Measurements from ENCODE around the gene CDC37L1. TPM values are rescaled to one million over a fixed set of nuclear protein-coding genes. Genes with fewer than 3 reads are reported as not detected.

Gene CDC37L1
- total RNA-seq, 2 experiments from 2014 or later, result 13.7 to 14.5 TPM

DNA sequence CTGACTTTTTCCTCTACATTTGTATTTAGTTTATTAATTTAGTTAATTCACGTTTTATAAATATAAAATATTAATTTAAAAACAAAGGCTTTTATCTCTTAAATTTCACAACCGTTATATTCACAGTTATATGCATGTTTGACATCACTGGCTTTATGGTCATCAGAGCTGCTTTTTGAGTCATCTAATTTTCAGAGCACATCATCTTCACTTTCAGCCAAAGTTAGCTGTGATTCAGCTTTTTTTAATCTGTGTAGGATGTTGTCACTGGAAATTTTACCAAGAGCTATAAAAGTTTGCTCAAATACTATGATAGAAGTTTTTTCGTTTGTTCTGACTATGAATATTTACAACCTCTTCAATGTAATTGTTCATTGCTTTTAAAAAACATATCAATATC lies 12.4 kb downstream of the CDC37L1 start:
- H3K27ac Mint-ChIP-seq, result no peak overlapping the region
- peaks cover 44% of the 10 kb centered on the region for H3K4me1 Mint-ChIP-seq (ENCODE audit: low read depth)
- DNase-seq, result no peak
- no peaks in the 10 kb centered on the region for H3K9me3 Mint-ChIP-seq
- H3K4me3 Mint-ChIP-seq, result no peak overlapping the region
- H3K36me3 Mint-ChIP-seq (ENCODE audit: low read depth), result peaks cover 16% of the 10 kb centered on the region
- CTCF ChIA-PET, result interaction anchor here (0.7 to 0.8 kb wide), 2 partner anchors 9 to 1984 kb away, joined by 3 read pairs; no protein-coding TSS in a partner anchor
- no peaks in the 10 kb centered on the region for H3K27me3 Mint-ChIP-seq (ENCODE audit: low read depth)
- intact Hi-C loops (cut with micrococcal nuclease), result no loop called here

GRCh38 chr9:4700091-4700490 lies 20.7 kb downstream of the CDC37L1 start:
- intact Hi-C loops (cut with micrococcal nuclease), result no loop called here
- Mint-ChIP-seq H3K27ac (no peak overlapping the region), H3K9me3 (no peaks in the 10 kb centered on the region), H3K4me3 (no peak overlapping the region), H3K4me1 (ENCODE audit: low read depth) (peaks cover 29% of the 10 kb centered on the region), H3K27me3 (ENCODE audit: low read depth) (no peaks in the 10 kb centered on the region), H3K36me3 (ENCODE audit: low read depth) (peaks cover 26% of the 10 kb centered on the region)
- DNase-seq, result no peak
- CTCF ChIA-PET, result no interaction called here

GRCh38 chr9:4700932-4701331 lies 21.6 kb downstream of the CDC37L1 start:
- Mint-ChIP-seq H3K27me3 (ENCODE audit: low read depth) (no peaks in the 10 kb centered on the region), H3K4me3 (no peak overlapping the region), H3K36me3 (ENCODE audit: low read depth) (peaks cover 29% of the 10 kb centered on the region), H3K27ac (no peak overlapping the region), H3K9me3 (no peaks in the 10 kb centered on the region), H3K4me1 (ENCODE audit: low read depth) (peaks cover 24% of the 10 kb centered on the region)
- no peak for DNase-seq
- intact Hi-C loops (cut with micrococcal nuclease), result no loop called here
- CTCF ChIA-PET, result interaction anchor here (0.6 to 0.7 kb wide), 2 partner anchors 9 to 45 kb away, joined by 3 read pairs; no protein-coding TSS in a partner anchor

GRCh38 chr9:4701526-4701925 lies 22.2 kb downstream of the CDC37L1 start:
- Mint-ChIP-seq H3K27ac (no peak overlapping the region), H3K36me3 (ENCODE audit: low read depth) (peaks cover 32% of the 10 kb centered on the region)
- CTCF ChIA-PET, result interaction anchor here (0.6 to 1.0 kb wide), 5 partner anchors 9 to 447 kb away, joined by 3 read pairs; partner anchors contain the start of gene CDC37L1

GRCh38 chr9:4704129-4704528 lies 24.8 kb downstream of the CDC37L1 start:
- no peak for DNase-seq
- intact Hi-C loops (cut with micrococcal nuclease), result loop anchor here (2.0 kb wide), 1 partner anchor 37 kb away; the partner anchor contains the start of gene AK3
- no peak overlapping the region for H3K27ac Mint-ChIP-seq

More at GRCh38 chr9:4701526-4701925, 22.2 kb downstream of the CDC37L1 start:
- intact Hi-C loops (cut with micrococcal nuclease), result no loop called here
- H3K9me3 Mint-ChIP-seq, result no peaks in the 10 kb centered on the region
- no peak overlapping the region for H3K4me3 Mint-ChIP-seq
- peaks cover 20% of the 10 kb centered on the region for H3K4me1 Mint-ChIP-seq (ENCODE audit: low read depth)
- no peaks in the 10 kb centered on the region for H3K27me3 Mint-ChIP-seq (ENCODE audit: low read depth)
- DNase-seq, result no peak

DNA sequence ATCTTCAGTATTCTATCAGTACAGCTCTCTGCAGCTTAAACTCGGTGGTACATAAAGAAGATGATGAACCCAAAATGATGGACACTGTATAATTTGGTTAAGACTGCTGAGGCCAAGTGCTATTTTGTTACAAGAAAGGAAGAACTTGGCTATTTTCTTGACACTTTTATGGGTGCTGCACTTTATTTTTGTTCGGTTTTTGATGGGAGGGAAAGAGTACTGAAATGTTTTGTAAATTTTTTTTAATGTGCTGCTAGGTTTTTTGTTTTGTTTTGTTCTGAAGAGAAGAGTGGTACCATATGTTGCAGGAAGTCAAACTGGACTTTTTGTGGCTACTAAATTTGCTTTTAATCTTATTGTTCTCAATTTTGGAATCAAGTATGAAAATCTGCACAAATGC lies 26.7 kb downstream of the CDC37L1 start:
- H3K4me3 Mint-ChIP-seq, result no peak overlapping the region
- H3K27me3 Mint-ChIP-seq (ENCODE audit: low read depth), result no peaks in the 10 kb centered on the region
- CTCF ChIA-PET, result interaction anchor here (0.6 kb wide), 1 partner anchor 190 kb away, joined by 3 read pairs; no protein-coding TSS in a partner anchor
- H3K27ac Mint-ChIP-seq, result no peak overlapping the region
- peaks cover 37% of the 10 kb centered on the region for H3K36me3 Mint-ChIP-seq (ENCODE audit: low read depth)
- intact Hi-C loops (cut with micrococcal nuclease), result no loop called here
- H3K4me1 Mint-ChIP-seq (ENCODE audit: low read depth), result peaks cover 34% of the 10 kb centered on the region
- no peaks in the 10 kb centered on the region for H3K9me3 Mint-ChIP-seq
- no peak for DNase-seq

More at GRCh38 chr9:4704129-4704528, 24.8 kb downstream of the CDC37L1 start:
- CTCF ChIA-PET, result interaction anchor here (0.9 kb wide), 1 partner anchor 9 kb away, joined by 3 read pairs; no protein-coding TSS in a partner anchor
- no peaks in the 10 kb centered on the region for H3K9me3 Mint-ChIP-seq
- H3K4me1 Mint-ChIP-seq (ENCODE audit: low read depth), result peaks cover 30% of the 10 kb centered on the region
- no peak overlapping the region for H3K4me3 Mint-ChIP-seq
- peaks cover 33% of the 10 kb centered on the region for H3K36me3 Mint-ChIP-seq (ENCODE audit: low read depth)
- H3K27me3 Mint-ChIP-seq (ENCODE audit: low read depth), result no peaks in the 10 kb centered on the region

DNA sequence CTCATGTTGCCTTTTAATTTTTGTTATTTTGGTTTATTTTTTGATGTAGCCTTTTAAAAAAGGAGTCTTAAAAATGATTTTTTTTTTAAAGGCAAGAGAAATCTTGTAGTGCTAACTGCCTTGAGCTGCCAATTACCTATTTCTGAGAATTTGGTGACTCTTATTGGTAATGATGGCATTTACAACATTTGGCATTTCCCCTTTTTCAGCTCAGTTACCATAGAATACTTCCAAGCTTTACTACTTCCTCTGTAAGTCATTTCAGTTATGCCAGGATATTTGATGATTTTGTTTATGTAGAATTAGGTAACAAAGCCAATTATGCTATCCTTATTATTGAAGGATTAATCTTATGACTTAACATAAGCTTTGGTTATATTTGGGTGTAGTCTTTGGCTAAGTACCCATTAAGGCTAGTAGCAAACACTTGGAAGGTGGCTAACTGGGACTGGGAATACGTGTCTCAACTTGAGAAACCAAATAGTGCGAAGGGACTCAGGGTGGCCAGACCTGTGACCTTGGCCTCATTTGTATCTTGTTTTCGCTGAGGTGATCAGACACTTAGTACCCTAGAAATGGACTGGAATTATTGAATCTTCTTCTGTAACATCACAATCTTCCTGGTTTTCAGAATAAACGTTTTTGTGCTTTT lies 27.7 kb downstream of the CDC37L1 start:
- intact Hi-C loops (cut with micrococcal nuclease), result no loop called here
- DNase-seq, result no peak
- Mint-ChIP-seq H3K9me3 (no peaks in the 10 kb centered on the region), H3K36me3 (ENCODE audit: low read depth) (peaks cover 35% of the 10 kb centered on the region), H3K4me1 (ENCODE audit: low read depth) (peaks cover 25% of the 10 kb centered on the region), H3K4me3 (no peak overlapping the region), H3K27ac (no peak overlapping the region), H3K27me3 (ENCODE audit: low read depth) (no peaks in the 10 kb centered on the region)
- CTCF ChIA-PET, result interaction anchor here (0.7 to 0.8 kb wide), 2 partner anchors 33 to 881 kb away, joined by 3 read pairs; no protein-coding TSS in a partner anchor

- no peak overlapping the region for H3K4me3 Mint-ChIP-seq
- H3K27me3 Mint-ChIP-seq (ENCODE audit: low read depth), result no peaks in the 10 kb centered on the region
- H3K9me3 Mint-ChIP-seq, result peaks cover 4% of the 10 kb centered on the region
- intact Hi-C loops (cut with micrococcal nuclease), result no loop called here
- H3K4me1 Mint-ChIP-seq (ENCODE audit: low read depth), result peaks cover 18% of the 10 kb centered on the region
- H3K36me3 Mint-ChIP-seq (ENCODE audit: low read depth), result peaks cover 35% of the 10 kb centered on the region
- no peak overlapping the region for H3K27ac Mint-ChIP-seq
- DNase-seq, result no peak
- CTCF ChIA-PET, result interaction anchor here (0.9 kb wide), 1 partner anchor 69 kb away, joined by 3 read pairs; no protein-coding TSS in a partner anchor
Observed at GRCh38 chr9:4709380-4709779, 30.0 kb downstream of the CDC37L1 start.

- no peak for DNase-seq
- no peak overlapping the region for H3K4me3 Mint-ChIP-seq
- H3K9me3 Mint-ChIP-seq, result peaks cover 4% of the 10 kb centered on the region
- H3K4me1 Mint-ChIP-seq (ENCODE audit: low read depth), result peaks cover 7% of the 10 kb centered on the region
- H3K27ac Mint-ChIP-seq, result no peak overlapping the region
- intact Hi-C loops (cut with micrococcal nuclease), result no loop called here
- CTCF ChIA-PET, result interaction anchor here (0.6 to 1.0 kb wide), 2 partner anchors 15 to 61 kb away, joined by 3 to 4 read pairs; no protein-coding TSS in a partner anchor
- H3K36me3 Mint-ChIP-seq (ENCODE audit: low read depth), result peaks cover 39% of the 10 kb centered on the region
- no peaks in the 10 kb centered on the region for H3K27me3 Mint-ChIP-seq (ENCODE audit: low read depth)
Observed at GRCh38 chr9:4713849-4714248, 34.5 kb downstream of the CDC37L1 start.

DNA sequence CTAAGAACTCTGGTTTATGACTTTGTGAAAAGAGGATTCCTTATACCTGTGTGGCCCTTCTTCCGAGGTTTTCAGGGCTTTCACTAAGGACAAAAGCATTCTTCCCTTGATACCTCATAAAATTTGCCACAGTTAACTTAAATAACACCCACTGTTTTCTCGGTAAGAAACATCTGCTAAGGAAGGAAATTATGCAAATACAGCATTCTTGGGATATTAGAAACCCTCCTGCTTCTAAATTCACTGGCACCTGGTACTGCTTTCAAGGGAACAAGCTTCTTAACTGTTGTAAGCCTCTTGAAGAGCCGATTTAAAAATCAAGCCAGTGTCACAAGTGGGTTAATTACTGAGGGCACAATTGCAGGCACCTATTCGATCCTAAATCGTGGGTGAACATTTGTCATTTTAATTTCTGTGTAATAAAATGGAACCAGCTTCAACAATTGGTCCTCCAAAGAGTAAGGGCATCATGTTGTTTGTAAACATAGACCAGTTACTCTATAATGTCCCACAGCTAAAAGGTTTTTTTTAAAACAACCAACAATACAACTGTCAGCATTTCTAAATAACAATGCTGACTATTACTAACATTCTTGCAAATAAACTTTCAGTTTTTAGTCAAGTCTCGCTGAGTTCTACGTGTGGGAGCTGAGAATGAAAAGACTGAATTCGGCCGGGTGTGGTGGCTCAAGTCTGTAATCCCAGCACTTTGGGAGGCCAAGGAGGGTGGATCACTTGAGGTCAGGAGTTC lies 35.1 kb downstream of the CDC37L1 start:
- Mint-ChIP-seq H3K4me1 (ENCODE audit: low read depth) (peaks cover 2% of the 10 kb centered on the region), H3K36me3 (ENCODE audit: low read depth) (peaks cover 36% of the 10 kb centered on the region), H3K27me3 (ENCODE audit: low read depth) (no peaks in the 10 kb centered on the region), H3K9me3 (peaks cover 4% of the 10 kb centered on the region), H3K27ac (no peak overlapping the region), H3K4me3 (no peak overlapping the region)
- intact Hi-C loops (cut with micrococcal nuclease), result no loop called here
- CTCF ChIA-PET, result no interaction called here
- no peak for DNase-seq

DNA sequence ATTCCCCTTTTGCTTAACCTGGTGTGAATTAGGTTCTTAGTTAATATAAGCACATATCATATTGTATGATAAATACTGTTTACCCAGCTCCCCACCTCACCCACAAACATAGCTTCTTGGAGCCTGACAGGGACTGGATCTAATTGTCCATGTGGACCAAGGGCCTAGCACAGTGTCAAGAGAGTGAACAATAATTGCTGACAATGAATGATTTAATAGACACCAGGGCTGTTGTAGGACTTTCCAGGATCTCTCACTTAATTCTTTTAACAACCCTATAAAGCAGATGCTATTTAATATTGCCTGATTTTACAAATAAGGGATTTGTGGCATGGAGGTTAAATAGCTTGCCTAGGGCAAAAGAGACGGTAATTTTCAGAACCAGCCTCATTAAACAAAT lies 36.8 kb downstream of the CDC37L1 start:
- intact Hi-C loops (cut with micrococcal nuclease), result no loop called here
- Mint-ChIP-seq H3K36me3 (ENCODE audit: low read depth) (peaks cover 34% of the 10 kb centered on the region), H3K27ac (no peak overlapping the region), H3K27me3 (ENCODE audit: low read depth) (no peaks in the 10 kb centered on the region), H3K4me3 (no peak overlapping the region), H3K9me3 (peaks cover 4% of the 10 kb centered on the region), H3K4me1 (ENCODE audit: low read depth) (no peaks in the 10 kb centered on the region)
- CTCF ChIA-PET, result no interaction called here
- DNase-seq, result no peak

DNA sequence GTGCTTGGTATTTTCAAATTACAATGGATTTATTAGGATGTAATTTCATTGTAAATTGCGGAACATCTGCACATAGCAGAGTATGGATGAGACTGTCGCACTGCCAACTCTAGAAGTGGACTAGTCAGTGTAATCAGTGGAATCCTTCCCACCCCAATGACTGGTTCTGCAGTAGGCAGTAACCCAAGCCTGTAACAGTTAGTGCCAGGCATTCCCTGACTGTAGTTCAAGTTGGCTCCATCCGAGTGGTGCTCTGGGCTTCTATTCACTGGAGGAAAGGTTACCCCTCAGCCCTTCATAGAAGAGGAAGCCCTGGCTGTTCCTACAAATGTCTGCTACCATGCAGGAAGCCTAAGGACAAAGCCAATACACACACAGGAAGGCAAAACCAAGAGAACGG lies 38.4 kb downstream of the CDC37L1 start:
- Mint-ChIP-seq H3K27me3 (ENCODE audit: low read depth) (no peaks in the 10 kb centered on the region), H3K36me3 (ENCODE audit: low read depth) (peaks cover 35% of the 10 kb centered on the region), H3K27ac (no peak overlapping the region), H3K9me3 (peaks cover 4% of the 10 kb centered on the region), H3K4me1 (ENCODE audit: low read depth) (no peaks in the 10 kb centered on the region), H3K4me3 (no peak overlapping the region)
- DNase-seq, result no peak
- intact Hi-C loops (cut with micrococcal nuclease), result no loop called here
- CTCF ChIA-PET, result no interaction called here

Measured in activated naive CD4-positive, alpha-beta T cell treated with anti-CD3 and anti-CD28 coated beads for 36 hours (primary cell).